AG09319 (cell line): ENCODE measurements around the gene ZNF446.
"Not testable (repeated sequence)": the region's sequence is repeated elsewhere in the genome, so short reads cannot be mapped to it uniquely, and the experiment has no call there.

Experiments used
- DNase-seq: peaks from one replicate; pipeline ENCODE4 v3.0.0-alpha.2; 2010; ENCODE audit warnings: low read depth; ENCODE audit errors: extremely low read depth
- CTCF ChIP-seq: IDR thresholded peaks from 2 replicates; pipeline ENCODE4 v1.5.1; 2011; ENCODE audit warnings: low read depth, mild to moderate bottlenecking, inconsistent platforms, low read length, moderate library complexity

The ZNF446 gene

GRCh38 chr19:58499021-58499927, 23.1 kb downstream of the ZNF446 start:
- TF ChIP-seq CTCF = peak; percentile 41
- peak; percentile 98 for DNase-seq

- no peak for TF ChIP-seq CTCF
- no peak for DNase-seq
Observed at GRCh38 chr19:58500242-58500641, 24.1 kb downstream of the ZNF446 start.

GRCh38 chr19:58507602-58508223, 31.6 kb downstream of the ZNF446 start:
- DNase-seq = not testable (repeated sequence)

GRCh38 chr19:58509731-58510083, 33.6 kb downstream of the ZNF446 start:
- DNase-seq = no peak
- TF ChIP-seq CTCF = no peak

- DNase-seq = no peak
- TF ChIP-seq CTCF = no peak
Observed at GRCh38 chr19:58510084-58510862, 34.1 kb downstream of the ZNF446 start.

GRCh38 chr19:58511353-58512208, 35.4 kb downstream of the ZNF446 start, which contains the start of gene SLC27A5:
SLC27A5 (minus strand) TSS chr19:58511992; CDS start chr19:58511955, 37 bp downstream.
- TF ChIP-seq CTCF = no peak
- no peak for DNase-seq

- no peak for TF ChIP-seq CTCF
- DNase-seq = no peak
Observed at GRCh38 chr19:58513213-58513693, 37.1 kb downstream of the ZNF446 start.
